Mammary epithelial cell (primary cell): Measurements from ENCODE around the gene PDSS1.

Source experiments
- CTCF ChIP-seq, 2 donors: IDR thresholded peaks in 1 of 2; conservative IDR thresholded peaks in 1 of 2; 2 replicates each; pipeline ENCODE4 v1.5.1; 2011 to 2012; ENCODE audit warnings: inconsistent platforms in 2 of 2, low read length in 2 of 2, mild to moderate bottlenecking in 2 of 2, control low read depth in 1 of 2, low read depth in 1 of 2; ENCODE audit not compliant: insufficient read depth in 1 of 2; ENCODE audit errors: extremely low read depth in 1 of 2
- EZH2 ChIP-seq: IDR thresholded peaks from 2 replicates; pipeline ENCODE4 v1.6.1; 2012; ENCODE audit warnings: low read length, inconsistent platforms, borderline replicate concordance

- no peak for TF ChIP-seq CTCF (conservative IDR thresholded peaks at IDR 0.05 in 1 of 2, IDR thresholded peaks at IDR 0.05 in 1 of 2; ENCODE audit: extremely low read depth in 1 of 2, insufficient read depth in 1 of 2, low read depth in 1 of 2, low read length in 2 of 2)
- TF ChIP-seq EZH2 = no peak
Observed at GRCh38 chr10:26715137-26715487, 17.6 kb downstream of the PDSS1 start.
